Astrocyte of the cerebellum (primary cell): ENCODE measurements around the gene GMEB2.

Experiments used
- DNase-seq: peaks from one replicate; pipeline ENCODE4 v3.0.0-alpha.2; 2011; ENCODE audit warnings: low read depth
- H3K4me3 ChIP-seq: 2 replicates; pipeline ENCODE4 v1.5.1; 2011; ENCODE audit warnings: mild to moderate bottlenecking, low read depth, low read length, moderate library complexity
- CTCF ChIP-seq: IDR thresholded peaks from 2 replicates; pipeline ENCODE4 v1.5.1; 2012; ENCODE audit warnings: low read length, low read depth, moderate library complexity, mild to moderate bottlenecking; ENCODE audit errors: missing control alignments
- in situ Hi-C: cut with HindIII; loops from 2 replicates; pipeline ENCODE4 v1.10.0; 2017; ENCODE audit warnings: low sequenced_read_pairs

GMEB2 gene

GRCh38 chr20:63657937-63658748, 31.2 kb upstream of the GMEB2 start, which contains the start of gene RTEL1:
Gene RTEL1 (plus strand): TSS chr20:63658312. CDS start chr20:63659403, 1,091 bp downstream.
- DNase-seq = peak; percentile 79
- no peak for TF ChIP-seq CTCF
- H3K4me3 ChIP-seq = peak within 1 kb of the TSS; percentile 81
- in situ Hi-C loops = no loop called here

DNA sequence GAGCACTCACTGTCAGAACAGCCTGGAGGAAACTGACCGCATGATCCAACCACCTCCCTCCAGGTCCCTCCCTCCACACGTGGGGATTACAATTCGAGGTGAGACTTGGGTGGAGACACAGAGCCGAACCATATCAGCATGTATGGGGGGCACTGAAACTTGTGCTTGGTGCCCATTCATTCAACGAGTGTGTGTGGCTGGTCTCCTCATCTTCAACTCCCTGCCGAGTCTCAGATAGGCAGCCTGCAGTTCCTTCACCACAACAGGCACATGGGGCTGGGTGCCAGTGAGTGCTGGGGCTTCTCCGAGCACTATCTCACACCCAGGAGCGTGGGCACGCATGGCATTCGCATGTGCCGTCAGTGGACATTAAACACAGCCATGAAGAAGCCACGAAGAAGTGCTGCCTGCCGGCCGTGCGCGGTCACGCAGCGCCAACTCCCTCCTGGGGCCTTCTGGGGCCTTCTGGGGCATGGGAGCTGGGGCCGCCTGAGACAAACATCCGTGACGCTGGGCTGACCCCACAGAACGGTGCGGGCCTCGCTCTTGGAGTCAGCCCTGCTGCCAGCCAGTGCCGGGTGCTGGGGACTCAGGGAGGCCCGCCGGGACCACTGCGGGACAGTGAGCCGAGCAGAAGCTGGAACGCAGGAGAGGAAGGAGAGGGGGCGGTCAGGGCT, 30.5 kb upstream of the GMEB2 start:
- DNase-seq = no peak
- no peak for TF ChIP-seq CTCF
- H3K4me3 ChIP-seq = peak overlapping the region; percentile 81
- in situ Hi-C loops = no loop called here

- in situ Hi-C loops = no loop called here
Measured at GRCh38 chr20:63656451-63656850, 29.6 kb upstream of the GMEB2 start.

GRCh38 chr20:63655249-63655648, 28.3 kb upstream of the GMEB2 start:
- H3K4me3 ChIP-seq = no peak overlapping the region
- DNase-seq = no peak
- TF ChIP-seq CTCF = no peak
- in situ Hi-C loops = no loop called here

More at GRCh38 chr20:63656451-63656850, 29.6 kb upstream of the GMEB2 start:
- no peak overlapping the region for H3K4me3 ChIP-seq
- TF ChIP-seq CTCF = no peak
- DNase-seq = no peak

DNA sequence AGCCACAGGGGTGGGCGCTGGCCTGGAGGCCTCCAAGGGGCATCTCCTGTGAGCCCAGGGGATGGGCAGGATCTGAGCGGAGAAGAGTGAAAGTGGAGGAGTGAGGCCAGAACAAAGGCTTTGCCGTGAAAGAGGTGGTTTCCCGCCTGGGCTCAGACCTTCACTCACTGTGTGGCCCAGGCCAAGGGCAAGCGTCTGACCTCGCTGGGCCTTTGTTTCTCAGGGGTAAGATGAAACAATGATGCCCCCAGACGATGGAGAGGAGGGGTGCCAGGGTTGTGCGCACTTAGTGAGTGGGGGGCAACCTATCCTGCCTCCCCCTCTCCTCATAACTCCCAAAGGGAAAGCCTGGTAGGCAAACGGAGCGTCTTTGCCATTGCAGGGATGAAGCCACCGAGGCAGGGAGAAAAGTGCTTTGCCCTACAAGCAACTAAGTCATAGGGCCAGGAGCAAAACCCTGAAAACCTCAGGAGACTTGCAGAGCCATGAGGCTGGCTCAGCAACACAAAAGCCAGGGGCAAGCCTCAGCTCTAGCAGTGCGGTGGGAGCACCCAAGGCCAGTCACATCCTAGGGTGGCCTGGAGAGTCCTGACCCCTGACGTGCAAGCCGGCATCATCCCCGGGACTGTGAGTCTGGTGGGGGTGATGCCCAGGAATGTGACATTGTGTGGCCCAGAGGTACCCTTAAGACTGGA, 27.2 kb upstream of the GMEB2 start:
- no peak for TF ChIP-seq CTCF
- in situ Hi-C loops = no loop called here
- H3K4me3 ChIP-seq = peak overlapping the region; percentile 37
- no peak for DNase-seq
